GM08714 (cell line): Measurements from ENCODE around the gene CCDC192.

ENCODE experiments used
- H3K4me3 ChIP-seq: fragments of 200-500 bp; sonication (Bioruptor generic); 2 replicates; pipeline ENCODE4 v1.5.1; 2014; ENCODE audit warnings: mild to moderate bottlenecking, low read length, inconsistent platforms
- ZNF274 ChIP-seq: IDR thresholded peaks from 2 replicates; pipeline ENCODE4 v1.6.1; 2012; ENCODE audit warnings: mild to moderate bottlenecking, low read depth, low read length

Gene CCDC192

GRCh38 chr5:127872494-127872893 lies 169.3 kb downstream of the CCDC192 start:
- H3K4me3 ChIP-seq = no peak overlapping the region
- no peak for TF ChIP-seq ZNF274

GRCh38 chr5:127875235-127876021 lies 172.2 kb downstream of the CCDC192 start:
- no peak for TF ChIP-seq ZNF274
- H3K4me3 ChIP-seq = peak overlapping the region; percentile 0; the same call in 1 of the 2 replicates

- no peak for TF ChIP-seq ZNF274
- H3K4me3 ChIP-seq = no peak overlapping the region; the same call in 1 of the 2 replicates
These were observed 173.2 kb downstream of the CCDC192 start for GRCh38 chr5:127876384-127876783.

- TF ChIP-seq ZNF274 = no peak
- no peak overlapping the region for H3K4me3 ChIP-seq
These were observed 175.1 kb downstream of the CCDC192 start for GRCh38 chr5:127878174-127878750.

GRCh38 chr5:127884416-127884815 lies 181.2 kb downstream of the CCDC192 start:
- no peak overlapping the region for H3K4me3 ChIP-seq
- TF ChIP-seq ZNF274 = no peak

- no peak overlapping the region for H3K4me3 ChIP-seq
- TF ChIP-seq ZNF274 = no peak
These were observed 182.0 kb downstream of the CCDC192 start for GRCh38 chr5:127885176-127885575.

GRCh38 chr5:127886081-127886480 lies 182.9 kb downstream of the CCDC192 start:
- no peak overlapping the region for H3K4me3 ChIP-seq
- no peak for TF ChIP-seq ZNF274

GRCh38 chr5:127887282-127887681 lies 184.1 kb downstream of the CCDC192 start:
- no peak for TF ChIP-seq ZNF274
- H3K4me3 ChIP-seq = no peak overlapping the region

GRCh38 chr5:127891942-127892341 lies 188.8 kb downstream of the CCDC192 start:
- TF ChIP-seq ZNF274 = no peak
- no peak overlapping the region for H3K4me3 ChIP-seq

GRCh38 chr5:127892467-127893207 lies 189.4 kb downstream of the CCDC192 start:
- no peak overlapping the region for H3K4me3 ChIP-seq
- no peak for TF ChIP-seq ZNF274

GRCh38 chr5:127893232-127893631 lies 190.0 kb downstream of the CCDC192 start:
- H3K4me3 ChIP-seq = no peak overlapping the region
- no peak for TF ChIP-seq ZNF274

GRCh38 chr5:127894461-127894860 lies 191.3 kb downstream of the CCDC192 start:
- TF ChIP-seq ZNF274 = no peak
- H3K4me3 ChIP-seq = no peak overlapping the region

- no peak for TF ChIP-seq ZNF274
- H3K4me3 ChIP-seq = no peak overlapping the region
These were observed 195.5 kb downstream of the CCDC192 start for GRCh38 chr5:127898551-127899213.

GRCh38 chr5:127899214-127899610 lies 196.0 kb downstream of the CCDC192 start:
- no peak overlapping the region for H3K4me3 ChIP-seq
- TF ChIP-seq ZNF274 = no peak
